Hematopoietic multipotent progenitor cell (in vitro differentiated cells): ENCODE data around the gene SMG6. TPM values are rescaled to one million over a fixed set of nuclear protein-coding genes. Genes with fewer than 3 reads are reported as not detected.
"Not testable (repeated sequence)": the region's sequence is repeated elsewhere in the genome, so short reads cannot be mapped to it uniquely, and the experiment has no call there.

Experiments used
- DNase-seq, 3 donors: peaks; one replicate each; pipeline ENCODE4 v3.0.0-alpha.2; 2011 to 2015; ENCODE audit warnings: low read depth in 2 of 3, low spot score in 2 of 3
- total RNA-seq: library from RNA; depleted of rRNA; stranded (reverse); fragments of >200 nt; gene quantifications from one replicate; pipeline ENCODE4 v1.2.3, GENCODE V29; 2012

SMG6 gene
- total RNA-seq, 1 donor: 27.5 TPM

- DNase-seq: no peak
Measured at GRCh38 chr17:2210726-2211125, 92.9 kb downstream of the SMG6 start.

- no peak for DNase-seq
Measured at GRCh38 chr17:2207815-2208515, 95.6 kb downstream of the SMG6 start.

GRCh38 chr17:2204393-2204792 lies 99.2 kb downstream of the SMG6 start:
- no peak for DNase-seq

GRCh38 chr17:2203818-2204217 lies 99.8 kb downstream of the SMG6 start:
- DNase-seq: no peak

- DNase-seq: no peak
Measured at GRCh38 chr17:2202996-2203575, 100.5 kb downstream of the SMG6 start.

GRCh38 chr17:2202302-2202995 lies 101.1 kb downstream of the SMG6 start:
- no peak for DNase-seq

GRCh38 chr17:2199386-2199785 lies 104.2 kb downstream of the SMG6 start:
- not testable (repeated sequence) for DNase-seq

- no peak for DNase-seq
Measured at GRCh38 chr17:2198927-2199326, 104.7 kb downstream of the SMG6 start.

GRCh38 chr17:2197271-2197670 lies 106.3 kb downstream of the SMG6 start:
- no peak for DNase-seq

- DNase-seq: no peak
Measured at GRCh38 chr17:2195729-2196128, 107.9 kb downstream of the SMG6 start.

GRCh38 chr17:2194889-2195335 lies 108.7 kb downstream of the SMG6 start:
- DNase-seq: no peak

GRCh38 chr17:2192367-2193057 lies 111.1 kb downstream of the SMG6 start:
- DNase-seq: peak in 2 of 3 donors; percentile 96 to 98

- no peak for DNase-seq
Measured at GRCh38 chr17:2191785-2192184, 111.8 kb downstream of the SMG6 start.

- DNase-seq: no peak
Measured at GRCh38 chr17:2191227-2191626, 112.4 kb downstream of the SMG6 start.

GRCh38 chr17:2190014-2190413 lies 113.6 kb downstream of the SMG6 start:
- DNase-seq: no peak

GRCh38 chr17:2188971-2189630 lies 114.5 kb downstream of the SMG6 start:
- no peak for DNase-seq

GRCh38 chr17:2187758-2188157 lies 115.8 kb downstream of the SMG6 start:
- DNase-seq: no peak

- no peak for DNase-seq
Measured at GRCh38 chr17:2186937-2187336, 116.6 kb downstream of the SMG6 start.

- DNase-seq: no peak
Measured at GRCh38 chr17:2184993-2185931, 118.3 kb downstream of the SMG6 start.

GRCh38 chr17:2183346-2183745 lies 120.2 kb downstream of the SMG6 start:
- no peak for DNase-seq
